Spleen (tissue), 11 donors: ENCODE results near the gene PCLO. TPM values are rescaled to one million over a fixed set of nuclear protein-coding genes. Genes with fewer than 3 reads are reported as not detected.

Experiments
- DNase-seq: peaks from one replicate; pipeline ENCODE4 v3.0.0-alpha.2; 2020
- H3K27ac ChIP-seq, 8 donors: fragments of 200-600 bp; sonication (generic) in 7 of 8; 1 replicate in 4 of 8; 2 replicates in 4 of 8; pipeline versions ENCODE4 v1.5.0 to v1.8.0; 2016 to 2021; ENCODE audit warnings: inconsistent platforms in 4 of 8, mild to moderate bottlenecking in 4 of 8, moderate library complexity in 1 of 8
- H3K27me3 ChIP-seq, 7 donors: fragments of 200-600 bp; sonication (generic) in 6 of 7; replicated peaks in 1 of 7; 1 replicate in 4 of 7; 2 replicates in 3 of 7; pipeline versions ENCODE4 v1.5.0 to v1.8.0; 2016 to 2021; ENCODE audit warnings: inconsistent platforms in 3 of 7, mild to moderate bottlenecking in 1 of 7
- H3K36me3 ChIP-seq, 6 donors: fragments of 200-600 bp; sonication (generic) in 5 of 6; 1 replicate in 4 of 6; 2 replicates in 2 of 6; pipeline versions ENCODE4 v1.5.0 to v1.8.0; 2016 to 2021; ENCODE audit warnings: inconsistent platforms in 2 of 6
- H3K4me1 ChIP-seq, 6 donors: fragments of 200-600 bp; sonication (generic) in 5 of 6; 1 replicate in 3 of 6; 2 replicates in 3 of 6; pipeline versions ENCODE4 v1.5.0 to v1.8.0; 2016 to 2021; ENCODE audit warnings: inconsistent platforms in 3 of 6
- H3K4me3 ChIP-seq, 8 donors: fragments of 200-600 bp; sonication (generic) in 7 of 8; 1 replicate in 4 of 8; 2 replicates in 4 of 8; pipeline versions ENCODE4 v1.5.0 to v1.8.0; 2016 to 2021; ENCODE audit warnings: inconsistent platforms in 4 of 8, mild to moderate bottlenecking in 4 of 8, moderate library complexity in 2 of 8
- H3K9me3 ChIP-seq, 8 donors: fragments of 200-600 bp; sonication (generic) in 7 of 8; 1 replicate in 4 of 8; 2 replicates in 4 of 8; pipeline versions ENCODE4 v1.5.0 to v1.8.0; 2016 to 2021; ENCODE audit warnings: inconsistent platforms in 4 of 8
- POLR2A ChIP-seq, 3 donors: fragments of 450-650 bp; IDR thresholded peaks; one replicate each; pipeline ENCODE4 v1.5.1; 2017; ENCODE audit warnings: antibody characterized with exemption in 3 of 3, mild to moderate bottlenecking in 1 of 3
- POLR2AphosphoS5 ChIP-seq, 3 donors: sonication (generic); formaldehyde crosslinking; IDR thresholded peaks; one replicate each; pipeline ENCODE4 v1.5.1; 2017; ENCODE audit warnings: antibody characterized with exemption in 3 of 3
- WGBS, 5 donors: extraction: QIAGEN DNeasy Blood & Tissue Kit in 3 of 5; methylation state at CpG; one replicate each; pipeline versions ENCODE4 v1.1.5 to v1.1.7; 2013 to 2018; 5-methylcytosine and 5-hydroxymethylcytosine counted together
- intact Hi-C: fragments of 100-400 bp; cut with DNase I; formaldehyde crosslinking; loops from one replicate; pipeline ENCODE4 v1.15.0; 2023; ENCODE audit warnings: low total_unique reads
- polyA plus RNA-seq, 3 donors: library from polyadenylated mRNA; stranded (reverse); fragments of 200-250 nt; gene quantifications; one replicate each; pipeline ENCODE4 v1.2.1, GENCODE V29; 2013
- total RNA-seq, 7 donors: library from RNA; depleted of rRNA in 3 of 7; stranded (reverse); fragments of >200 nt in 3 of 7; fragmentation: NEBNext Ultra II Directional in 4 of 7; extraction: Animal tissue kit (Norgen Biotek cat#: 25700) in 4 of 7; gene quantifications; one replicate each; pipeline versions ENCODE4 v1.1.0 to v1.2.1, GENCODE V29; 2016 to 2021
- TF ChIP-seq, protein P1 (sequence below), 11 experiments: fragments of 200-600 bp in 7 of 11; fragments of 450-650 bp in 4 of 11; sonication (generic) in 4 of 11; IDR thresholded peaks in 8 of 11; conservative IDR thresholded peaks in 3 of 11; 1 replicate in 7 of 11; 2 replicates in 4 of 11; pipeline versions ENCODE4 v1.4.0 to v1.8.0; 2016 to 2021; ENCODE audit warnings: antibody characterized with exemption in 11 of 11, inconsistent platforms in 4 of 11, mild to moderate bottlenecking in 1 of 11
- donor health status: healthy with polysubstance abuse.
- donor health status: DM: no; HTN: no; CAD: no; lungs with moderate emphysema.
- donor health status: DM: no; HTN: no; CAD: no.
- donor health status: Bipolar disorder and iron deficiency.
- donor health status: healthy.
- donor health status: DM: no; HTN: no; CAD: no.
- donor health status: DM: yes; HTN: yes; CAD: no.

PCLO gene
- total and polyA plus RNA-seq, 10 donors, result 0.05 to 9.9 (median 1.8) TPM

DNA sequence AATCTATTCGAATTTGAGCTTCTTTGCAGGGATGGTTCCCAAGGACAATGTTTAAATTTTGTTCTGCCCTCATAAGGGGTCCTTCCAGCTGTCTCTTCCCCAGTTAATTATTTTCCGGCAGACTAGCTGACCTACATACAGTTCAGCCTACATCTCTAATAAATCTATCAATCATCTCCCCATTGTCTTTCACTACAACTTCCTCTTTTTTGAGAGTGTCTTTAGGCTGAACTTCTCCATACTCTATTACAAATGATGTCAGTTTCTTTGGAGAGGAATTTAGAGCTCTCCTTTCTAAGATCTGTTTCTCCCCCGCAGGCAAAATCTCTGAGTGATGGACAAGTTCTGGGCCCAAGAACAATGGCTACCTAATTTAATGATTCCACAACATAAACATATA lies 122.2 kb downstream of the PCLO start:
- DNase-seq, result no peak
- no peak overlapping the region for H3K4me3 ChIP-seq
- no peaks in the 10 kb centered on the region for H3K27me3 ChIP-seq
- H3K9me3 ChIP-seq, result no peaks in the 10 kb centered on the region
- TF ChIP-seq, protein P1, sequence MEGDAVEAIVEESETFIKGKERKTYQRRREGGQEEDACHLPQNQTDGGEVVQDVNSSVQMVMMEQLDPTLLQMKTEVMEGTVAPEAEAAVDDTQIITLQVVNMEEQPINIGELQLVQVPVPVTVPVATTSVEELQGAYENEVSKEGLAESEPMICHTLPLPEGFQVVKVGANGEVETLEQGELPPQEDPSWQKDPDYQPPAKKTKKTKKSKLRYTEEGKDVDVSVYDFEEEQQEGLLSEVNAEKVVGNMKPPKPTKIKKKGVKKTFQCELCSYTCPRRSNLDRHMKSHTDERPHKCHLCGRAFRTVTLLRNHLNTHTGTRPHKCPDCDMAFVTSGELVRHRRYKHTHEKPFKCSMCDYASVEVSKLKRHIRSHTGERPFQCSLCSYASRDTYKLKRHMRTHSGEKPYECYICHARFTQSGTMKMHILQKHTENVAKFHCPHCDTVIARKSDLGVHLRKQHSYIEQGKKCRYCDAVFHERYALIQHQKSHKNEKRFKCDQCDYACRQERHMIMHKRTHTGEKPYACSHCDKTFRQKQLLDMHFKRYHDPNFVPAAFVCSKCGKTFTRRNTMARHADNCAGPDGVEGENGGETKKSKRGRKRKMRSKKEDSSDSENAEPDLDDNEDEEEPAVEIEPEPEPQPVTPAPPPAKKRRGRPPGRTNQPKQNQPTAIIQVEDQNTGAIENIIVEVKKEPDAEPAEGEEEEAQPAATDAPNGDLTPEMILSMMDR (IDR thresholded peaks at IDR 0.05 in 8 of 11, conservative IDR thresholded peaks at IDR 0.05 in 3 of 11), result no peak
- TF ChIP-seq POLR2AphosphoS5 (IDR thresholded peaks at IDR 0.05) (no peak), POLR2A (IDR thresholded peaks at IDR 0.05) (no peak)
- H3K4me1 ChIP-seq, result no peaks in the 10 kb centered on the region
- H3K36me3 ChIP-seq, result no peaks in the 10 kb centered on the region
- intact Hi-C loops, result no loop called here
- no peak overlapping the region for H3K27ac ChIP-seq
- WGBS, 5 donors, result 57 to 73% (median 61%) methylated on average over 3 of the region's 3 CpGs

DNA sequence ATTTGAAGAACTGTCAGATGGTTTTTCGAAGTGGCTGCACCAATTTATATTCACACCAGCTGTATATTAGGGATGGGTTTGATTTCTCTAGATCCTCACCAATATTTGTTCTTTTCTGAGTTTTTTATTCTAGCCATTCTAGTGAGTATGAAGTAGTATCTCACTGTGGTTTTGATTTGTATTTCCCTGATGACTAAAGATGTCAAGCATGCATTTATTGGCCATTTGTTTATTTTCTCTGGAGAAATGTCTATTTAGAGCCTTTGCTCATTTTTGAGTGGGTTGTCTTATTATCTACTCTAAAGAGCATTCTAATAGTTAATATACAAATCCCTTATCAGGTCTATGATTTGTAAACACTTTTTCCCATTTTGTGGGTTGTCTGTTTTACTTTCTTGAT lies 123.9 kb downstream of the PCLO start:
- WGBS, 5 donors, result 54 to 88% (median 71%) methylated on average over 1 of the region's 1 CpG
- DNase-seq, result no peak
- Histone ChIP-seq H3K9me3 (peaks cover 0 to 3% (median 0%) of the 10 kb centered on the region in 8 donors), H3K27me3 (no peaks in the 10 kb centered on the region), H3K36me3 (no peaks in the 10 kb centered on the region), H3K27ac (no peak overlapping the region), H3K4me1 (no peaks in the 10 kb centered on the region), H3K4me3 (no peak overlapping the region)
- intact Hi-C loops, result no loop called here
- TF ChIP-seq POLR2AphosphoS5 (IDR thresholded peaks at IDR 0.05) (no peak), POLR2A (IDR thresholded peaks at IDR 0.05) (no peak)
- TF ChIP-seq, protein P1 (IDR thresholded peaks at IDR 0.05 in 8 of 11, conservative IDR thresholded peaks at IDR 0.05 in 3 of 11), result no peak

DNA sequence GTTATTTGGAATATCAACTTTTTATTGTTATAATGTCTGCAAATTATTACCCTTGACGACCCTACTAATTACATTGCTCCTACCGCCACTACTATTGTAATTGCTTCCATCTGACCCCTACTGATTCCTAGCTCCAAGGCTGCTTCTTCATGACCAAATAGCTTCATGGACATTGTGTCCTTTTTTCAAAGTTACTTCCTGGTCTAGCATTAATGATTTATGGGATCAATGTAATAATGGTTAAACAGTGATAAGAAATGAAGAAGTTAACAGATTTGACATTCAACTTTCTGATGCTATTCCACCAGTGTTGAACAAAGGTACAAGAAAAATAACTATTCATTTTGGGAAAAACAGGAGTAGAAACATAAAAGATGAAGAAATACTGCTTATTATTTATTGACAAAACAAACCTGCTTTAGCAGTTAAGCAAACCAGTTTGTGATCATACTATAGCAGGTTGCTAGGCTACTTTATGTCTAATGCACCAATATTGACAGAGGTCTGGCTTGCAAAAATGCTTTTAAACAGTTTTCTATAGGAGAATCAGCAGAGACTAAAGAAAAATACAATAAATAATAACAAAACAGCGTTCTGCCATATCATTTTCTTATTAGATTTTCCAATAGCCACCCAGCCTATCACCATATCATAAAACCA lies 125.8 kb downstream of the PCLO start:
- Histone ChIP-seq H3K4me3 (no peak overlapping the region), H3K36me3 (no peaks in the 10 kb centered on the region), H3K27me3 (no peaks in the 10 kb centered on the region), H3K9me3 (peaks cover 0 to 5% (median 0%) of the 10 kb centered on the region in 8 donors), H3K4me1 (no peaks in the 10 kb centered on the region), H3K27ac (no peak overlapping the region)
- intact Hi-C loops, result no loop called here
- DNase-seq, result no peak
- TF ChIP-seq POLR2A (IDR thresholded peaks at IDR 0.05) (no peak), POLR2AphosphoS5 (IDR thresholded peaks at IDR 0.05) (no peak)
- TF ChIP-seq, protein P1 (IDR thresholded peaks at IDR 0.05 in 8 of 11, conservative IDR thresholded peaks at IDR 0.05 in 3 of 11), result no peak
- WGBS, 5 donors, result 76 to 86% (median 83%) methylated on average over 3 of the region's 3 CpGs

DNA sequence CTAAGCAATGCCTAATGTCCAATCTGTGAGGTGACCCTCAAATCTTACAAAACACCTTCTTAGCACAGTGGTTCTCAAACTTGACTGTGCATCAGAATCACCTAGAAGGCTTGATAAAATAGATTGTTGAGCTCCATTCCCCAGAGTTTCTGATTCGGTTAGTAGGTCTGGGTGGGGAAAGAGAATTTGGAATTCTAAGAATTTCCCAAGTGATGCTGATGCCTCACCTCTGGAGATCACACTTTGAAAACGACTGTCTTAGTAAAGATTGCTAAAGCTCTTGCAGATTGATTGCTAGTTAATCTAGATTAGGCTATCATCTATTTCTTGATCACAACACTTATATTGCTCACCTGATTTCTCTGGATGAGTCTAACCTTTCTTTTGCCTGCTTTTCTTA lies 126.6 kb downstream of the PCLO start:
- Histone ChIP-seq H3K27me3 (no peaks in the 10 kb centered on the region), H3K4me1 (no peaks in the 10 kb centered on the region), H3K27ac (no peak overlapping the region), H3K4me3 (no peak overlapping the region), H3K36me3 (no peaks in the 10 kb centered on the region), H3K9me3 (peaks cover 0 to 5% (median 0%) of the 10 kb centered on the region in 8 donors)
- DNase-seq, result no peak
- TF ChIP-seq POLR2A (IDR thresholded peaks at IDR 0.05) (no peak), POLR2AphosphoS5 (IDR thresholded peaks at IDR 0.05) (no peak)
- TF ChIP-seq, protein P1 (IDR thresholded peaks at IDR 0.05 in 8 of 11, conservative IDR thresholded peaks at IDR 0.05 in 3 of 11), result no peak
- WGBS, 5 donors, result 35 to 45% (median 37%) methylated on average over 2 of the region's 2 CpGs
- intact Hi-C loops, result no loop called here
